HG03432 (cell line): ENCODE measurements around the gene EIF4G3.
A peak's percentile ranks its signal among the peaks of the same experiment; 100 is the strongest.
"Not testable (repeated sequence)": the region's sequence is repeated elsewhere in the genome, so short reads cannot be mapped to it uniquely, and the experiment has no call there.

Source experiments
- ATAC-seq: cut with Tn5 transposase; IDR thresholded peaks from one replicate; pipeline ENCODE4 v1.9.1; 2021; ENCODE audit warnings: mild to moderate bottlenecking, moderate library complexity; ENCODE audit not compliant: unreplicated experiment

The EIF4G3 gene

GRCh38 chr1:21189421-21189820, 12.7 kb upstream of the EIF4G3 start:
- no peak for ATAC-seq

DNA sequence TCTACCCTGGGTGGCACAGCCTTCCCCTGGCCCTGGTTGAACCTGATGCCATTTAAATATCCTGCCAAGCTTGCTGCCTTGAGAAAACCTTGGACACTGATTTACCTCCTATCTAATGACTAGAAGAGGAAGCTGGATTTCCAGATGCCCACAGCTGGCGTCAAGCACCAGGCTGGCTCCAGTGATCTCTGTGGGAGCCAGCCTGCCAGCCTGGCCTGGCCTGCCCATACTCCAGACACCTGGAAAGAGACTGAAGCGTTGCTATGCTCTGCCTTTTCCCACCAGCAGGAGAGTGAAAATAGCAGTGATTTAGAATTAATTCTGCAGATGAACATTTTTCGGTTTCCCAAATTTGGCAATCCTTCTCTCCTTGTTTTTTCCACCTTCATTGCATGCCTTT, 11.5 kb upstream of the EIF4G3 start:
- ATAC-seq, result no peak

DNA sequence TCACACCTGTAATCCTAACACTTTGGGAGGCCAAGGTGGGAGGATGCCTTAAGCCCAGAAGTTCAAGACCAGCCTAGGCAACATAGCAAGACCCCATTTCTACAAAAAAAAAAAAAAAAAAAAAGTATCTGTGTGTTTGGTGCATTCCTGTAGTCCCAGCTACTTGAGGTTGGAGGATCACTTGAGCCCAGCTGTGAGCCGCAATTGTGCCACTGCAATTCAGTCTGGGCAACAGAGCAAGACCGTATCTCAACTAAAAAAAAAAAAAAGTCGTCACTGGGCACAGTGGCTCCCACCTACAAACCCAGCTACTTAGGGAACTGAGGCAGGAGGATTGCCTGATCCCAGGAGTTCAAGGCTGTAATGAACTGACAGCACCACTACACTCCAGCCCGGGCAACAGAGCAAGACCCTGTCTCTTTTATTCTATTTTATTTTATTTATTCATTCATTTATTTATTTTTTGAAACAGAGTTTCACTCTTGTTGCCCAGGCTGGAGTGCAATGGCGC, 8.6 kb upstream of the EIF4G3 start:
- ATAC-seq, result no peak

- ATAC-seq, result no peak
Observed at GRCh38 chr1:21184276-21184675, 7.6 kb upstream of the EIF4G3 start.

- ATAC-seq, result no peak
Observed at GRCh38 chr1:21182181-21182731, 5.6 kb upstream of the EIF4G3 start.

DNA sequence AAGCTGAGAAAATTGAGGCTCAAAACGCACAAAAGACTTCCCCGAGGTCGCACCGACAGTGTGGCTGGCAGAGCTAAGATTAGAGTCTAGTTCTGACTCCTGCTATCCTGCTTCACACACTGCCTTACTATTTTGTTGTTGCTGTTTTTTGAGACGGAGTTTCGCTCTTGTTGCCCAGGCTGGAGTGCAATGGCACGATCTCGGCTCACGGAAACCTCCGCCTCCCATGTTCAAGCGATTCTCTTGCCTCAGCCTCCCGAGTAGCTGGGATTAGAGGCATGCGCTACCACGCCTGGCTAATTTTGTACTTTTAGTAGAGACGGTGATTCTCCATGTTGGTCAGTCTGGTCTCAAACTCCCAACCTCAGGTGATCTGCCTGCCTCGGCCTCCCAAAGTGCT, 1.6 kb upstream of the EIF4G3 start:
- not testable (repeated sequence) for ATAC-seq

- ATAC-seq, result peak; percentile 24
Observed at GRCh38 chr1:21175670-21176581, 771 bp downstream of the EIF4G3 start.

- ATAC-seq, result no peak
Observed at GRCh38 chr1:21175324-21175669, 1.4 kb downstream of the EIF4G3 start.

DNA sequence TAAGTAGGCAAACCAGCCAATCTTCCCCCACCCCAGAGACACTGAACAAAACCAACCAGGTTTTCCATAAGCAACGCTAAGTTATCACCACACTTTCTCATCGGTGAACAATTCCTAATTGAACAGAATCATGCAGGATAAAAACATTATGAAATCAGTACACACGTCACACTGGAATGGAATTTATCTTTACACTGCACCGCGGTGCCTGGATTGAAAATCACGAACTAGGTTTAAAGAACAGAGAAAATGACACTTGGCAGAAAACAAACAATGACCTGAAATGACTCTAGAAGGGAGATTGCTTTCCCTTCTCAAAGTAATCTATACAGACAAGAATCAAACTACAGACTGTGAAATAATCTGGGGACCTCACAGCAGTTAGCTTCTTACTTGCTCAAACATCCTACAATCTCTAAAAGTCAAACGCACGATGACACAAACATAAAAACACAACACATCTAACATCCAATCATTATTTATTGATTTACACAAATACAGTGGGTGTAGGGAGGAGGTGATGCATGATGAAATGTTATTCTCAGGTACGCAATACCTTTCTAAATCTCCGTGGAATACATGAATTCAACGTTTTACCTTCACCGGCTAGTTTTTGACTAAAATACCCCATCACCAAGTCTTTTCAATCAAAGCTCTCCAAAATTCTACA, 1.9 kb downstream of the EIF4G3 start:
- no peak for ATAC-seq

DNA sequence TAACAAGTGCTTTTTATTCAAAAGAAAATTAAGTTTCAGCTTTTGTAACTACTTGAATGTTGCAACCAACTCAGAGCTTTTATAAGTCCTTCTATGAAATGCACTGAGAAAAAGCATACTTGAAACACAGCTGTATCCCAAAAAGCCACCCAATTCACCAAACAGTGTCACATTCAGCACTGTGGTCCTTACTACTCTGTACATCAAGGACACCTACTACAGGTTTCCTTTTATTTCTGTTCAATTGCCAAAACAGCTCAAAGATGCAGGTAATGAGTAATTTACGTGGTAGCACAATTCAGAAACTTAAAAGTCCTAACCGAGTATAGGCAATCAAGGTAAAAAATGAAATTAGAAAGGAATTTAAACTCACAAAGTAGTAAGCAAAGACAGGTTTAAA, 2.5 kb downstream of the EIF4G3 start:
- ATAC-seq, result no peak

GRCh38 chr1:21173096-21173495, 3.6 kb downstream of the EIF4G3 start:
- not testable (repeated sequence) for ATAC-seq

GRCh38 chr1:21170837-21171236, 5.9 kb downstream of the EIF4G3 start:
- not testable (repeated sequence) for ATAC-seq

- no peak for ATAC-seq
Observed at GRCh38 chr1:21168444-21168843, 8.3 kb downstream of the EIF4G3 start.

DNA sequence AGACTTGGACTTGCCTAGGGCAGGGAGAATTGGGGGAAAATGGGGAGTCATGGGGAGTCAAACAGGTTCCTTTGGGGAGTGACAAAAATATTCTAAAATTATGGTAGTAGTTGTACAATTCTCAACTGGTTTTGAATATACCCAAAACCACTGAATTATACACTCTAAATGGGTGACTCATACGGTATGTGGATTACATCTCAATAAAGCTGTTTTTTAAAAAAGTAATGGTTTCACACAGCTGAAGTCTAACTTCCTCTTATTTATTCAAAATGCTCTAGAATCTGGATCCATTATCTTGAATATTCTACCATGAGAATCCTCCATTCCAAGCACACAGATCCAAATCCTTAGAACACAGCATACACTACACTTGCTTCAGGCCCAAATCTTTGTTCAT, 11.1 kb downstream of the EIF4G3 start:
- ATAC-seq, result no peak

DNA sequence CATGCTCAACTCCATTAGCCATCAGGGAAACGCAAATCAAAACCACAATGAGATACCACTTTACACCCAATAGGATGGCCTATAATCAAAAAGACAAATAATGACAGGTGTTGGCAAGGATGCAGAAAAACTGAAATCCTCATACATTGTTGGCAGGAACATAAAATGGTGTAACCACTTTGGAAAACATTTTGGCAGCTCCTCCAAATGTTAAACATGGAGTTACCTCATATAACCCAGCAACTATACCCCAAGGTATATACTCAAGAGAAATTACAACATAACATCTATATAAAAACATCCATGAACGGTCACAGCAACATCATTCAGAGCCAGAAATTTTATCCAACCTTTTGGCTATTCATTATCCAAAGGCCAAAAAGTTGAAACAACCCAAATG, 11.6 kb downstream of the EIF4G3 start:
- ATAC-seq, result no peak

GRCh38 chr1:21164266-21164665, 12.4 kb downstream of the EIF4G3 start:
- ATAC-seq, result no peak

- ATAC-seq, result no peak
Observed at GRCh38 chr1:21162740-21163464, 13.8 kb downstream of the EIF4G3 start.

GRCh38 chr1:21161842-21162241, 14.9 kb downstream of the EIF4G3 start:
- ATAC-seq, result no peak

DNA sequence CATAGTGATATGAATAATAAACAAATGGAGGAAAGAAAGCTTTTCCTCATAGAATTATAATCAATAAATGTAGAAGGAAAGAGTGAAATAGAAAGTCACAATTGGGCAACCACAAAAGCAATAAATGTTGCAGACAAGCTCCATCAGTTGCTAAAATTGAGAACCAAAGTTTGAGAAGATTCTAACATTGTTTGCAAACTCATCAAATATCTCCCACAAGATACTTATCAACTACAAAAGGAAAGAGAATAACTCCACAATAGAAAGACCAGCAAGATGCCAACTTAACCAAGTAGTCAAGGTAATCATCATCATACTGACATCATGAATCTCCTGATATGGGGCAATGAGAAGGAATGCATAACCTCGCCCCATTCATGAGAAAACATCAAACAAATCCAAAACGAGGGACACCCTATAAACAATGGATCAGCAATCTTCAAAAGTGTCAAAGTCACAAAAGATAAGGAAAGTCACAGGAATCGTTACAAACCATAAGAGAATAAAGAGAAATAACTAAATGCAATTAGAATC, 16.4 kb downstream of the EIF4G3 start:
- no peak for ATAC-seq

GRCh38 chr1:21157868-21158267, 18.8 kb downstream of the EIF4G3 start:
- no peak for ATAC-seq

DNA sequence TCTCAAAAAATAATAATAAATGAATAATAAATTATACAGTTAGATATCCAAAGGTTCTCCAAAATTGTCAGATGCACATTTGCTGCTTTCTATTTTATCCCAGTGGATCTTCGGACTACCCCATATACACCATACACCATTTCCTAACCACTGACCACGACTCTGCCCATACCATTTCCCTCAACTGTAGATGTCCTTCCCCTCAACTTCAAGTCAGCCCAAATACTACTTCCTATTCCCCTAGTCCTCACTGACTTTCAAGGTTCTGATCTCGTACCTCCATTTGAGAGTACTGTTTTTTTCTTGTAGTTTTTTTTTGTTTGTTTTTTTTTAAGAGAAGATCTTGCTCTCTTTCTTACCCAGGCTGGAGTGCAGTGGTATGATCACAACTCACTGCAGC, 19.6 kb downstream of the EIF4G3 start:
- no peak for ATAC-seq
